ENCODE results near the gene GK.

GRCh38 chrX:30777575-30777974 is 124.4 kb downstream of the GK start:
- TF ChIP-seq POLR2A (IDR thresholded peaks at IDR 0.05; ENCODE audit: low read depth, low read length) = no peak
- TF ChIP-seq CTCF (IDR thresholded peaks at IDR 0.05; ENCODE audit: extremely low read depth in 1 of 2, insufficient read depth in 1 of 2, low read depth in 1 of 2, low read length in 2 of 2) = no peak
- TF ChIP-seq EZH2 (IDR thresholded peaks at IDR 0.05; ENCODE audit: borderline replicate concordance, low read depth, low read length, severe bottlenecking) = no peak
- TF ChIP-seq MYC (IDR thresholded peaks at IDR 0.05; ENCODE audit: low read depth, low read length) = no peak
- no peak for TF ChIP-seq MAX (IDR thresholded peaks at IDR 0.05; ENCODE audit: insufficient read depth, insufficient read length)
- no peak for TF ChIP-seq FOS (IDR thresholded peaks at IDR 0.05; ENCODE audit: borderline replicate concordance, insufficient read depth, low read length)
